Peyer's patch (tissue), 4 donors: ENCODE data around the gene GALNT17.

Experiments used
- POLR2A ChIP-seq, 2 donors: fragments of 450-650 bp; IDR thresholded peaks; one replicate each; pipeline ENCODE4 v1.5.1; 2017; ENCODE audit warnings: antibody characterized with exemption in 2 of 2, mild to moderate bottlenecking in 2 of 2, moderate library complexity in 2 of 2
- TF ChIP-seq, protein P1 (sequence below), 6 experiments: fragments of 450-650 bp in 4 of 6; fragments of 200-600 bp in 2 of 6; sonication (generic) in 1 of 6; IDR thresholded peaks; one replicate each; pipeline ENCODE4 v1.5.1; 2017 to 2019; ENCODE audit warnings: antibody characterized with exemption in 6 of 6, mild to moderate bottlenecking in 3 of 6, moderate library complexity in 1 of 6

GRCh38 chr7:71591876-71592275 lies 459.9 kb downstream of the GALNT17 start:
- TF ChIP-seq, protein P1, sequence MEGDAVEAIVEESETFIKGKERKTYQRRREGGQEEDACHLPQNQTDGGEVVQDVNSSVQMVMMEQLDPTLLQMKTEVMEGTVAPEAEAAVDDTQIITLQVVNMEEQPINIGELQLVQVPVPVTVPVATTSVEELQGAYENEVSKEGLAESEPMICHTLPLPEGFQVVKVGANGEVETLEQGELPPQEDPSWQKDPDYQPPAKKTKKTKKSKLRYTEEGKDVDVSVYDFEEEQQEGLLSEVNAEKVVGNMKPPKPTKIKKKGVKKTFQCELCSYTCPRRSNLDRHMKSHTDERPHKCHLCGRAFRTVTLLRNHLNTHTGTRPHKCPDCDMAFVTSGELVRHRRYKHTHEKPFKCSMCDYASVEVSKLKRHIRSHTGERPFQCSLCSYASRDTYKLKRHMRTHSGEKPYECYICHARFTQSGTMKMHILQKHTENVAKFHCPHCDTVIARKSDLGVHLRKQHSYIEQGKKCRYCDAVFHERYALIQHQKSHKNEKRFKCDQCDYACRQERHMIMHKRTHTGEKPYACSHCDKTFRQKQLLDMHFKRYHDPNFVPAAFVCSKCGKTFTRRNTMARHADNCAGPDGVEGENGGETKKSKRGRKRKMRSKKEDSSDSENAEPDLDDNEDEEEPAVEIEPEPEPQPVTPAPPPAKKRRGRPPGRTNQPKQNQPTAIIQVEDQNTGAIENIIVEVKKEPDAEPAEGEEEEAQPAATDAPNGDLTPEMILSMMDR (IDR thresholded peaks at IDR 0.05): no peak
- TF ChIP-seq POLR2A (IDR thresholded peaks at IDR 0.05): no peak
